ENCODE results near the gene KCNJ9.

Gene KCNJ9

GRCh38 chr1:160127865-160128523, 46.7 kb downstream of the KCNJ9 start:
- DNase-seq, result peak; percentile 49

DNA sequence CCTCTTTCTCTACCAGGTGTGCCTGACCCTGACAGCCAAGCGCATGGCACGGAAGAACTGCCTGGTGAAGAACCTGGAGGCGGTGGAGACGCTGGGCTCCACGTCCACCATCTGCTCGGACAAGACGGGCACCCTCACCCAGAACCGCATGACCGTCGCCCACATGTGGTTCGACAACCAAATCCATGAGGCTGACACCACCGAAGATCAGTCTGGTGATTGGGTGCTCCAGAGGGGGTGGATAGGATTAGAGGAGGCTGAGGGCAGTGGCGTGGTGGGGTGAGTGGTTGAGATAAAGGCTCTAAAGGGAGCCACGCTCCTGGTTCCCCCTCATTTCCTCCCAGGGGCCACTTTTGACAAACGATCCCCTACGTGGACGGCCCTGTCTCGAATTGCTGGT, 47.3 kb downstream of the KCNJ9 start:
- no peak for DNase-seq

- DNase-seq, result no peak
Measured at GRCh38 chr1:160129046-160129445, 47.7 kb downstream of the KCNJ9 start.

DNA sequence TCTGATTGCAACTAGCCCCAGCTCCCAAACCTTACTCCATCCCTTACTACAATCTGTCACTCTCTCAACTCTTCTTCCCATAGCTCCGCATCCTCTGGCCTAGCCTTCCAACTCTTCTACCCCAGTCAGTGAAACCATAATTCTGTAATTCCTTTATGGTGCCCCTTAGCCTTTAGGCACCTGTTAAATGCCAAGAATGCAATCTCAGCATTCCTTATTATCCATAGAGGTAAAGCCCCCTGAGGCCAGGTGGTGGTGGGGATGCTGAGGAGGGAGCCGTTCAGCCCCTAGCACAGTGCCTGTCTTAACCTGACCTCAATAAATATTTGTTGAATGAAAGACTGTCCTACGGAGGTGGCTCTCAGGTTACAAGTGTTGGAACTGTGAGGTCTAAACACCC, 48.2 kb downstream of the KCNJ9 start:
- no peak for DNase-seq

DNA sequence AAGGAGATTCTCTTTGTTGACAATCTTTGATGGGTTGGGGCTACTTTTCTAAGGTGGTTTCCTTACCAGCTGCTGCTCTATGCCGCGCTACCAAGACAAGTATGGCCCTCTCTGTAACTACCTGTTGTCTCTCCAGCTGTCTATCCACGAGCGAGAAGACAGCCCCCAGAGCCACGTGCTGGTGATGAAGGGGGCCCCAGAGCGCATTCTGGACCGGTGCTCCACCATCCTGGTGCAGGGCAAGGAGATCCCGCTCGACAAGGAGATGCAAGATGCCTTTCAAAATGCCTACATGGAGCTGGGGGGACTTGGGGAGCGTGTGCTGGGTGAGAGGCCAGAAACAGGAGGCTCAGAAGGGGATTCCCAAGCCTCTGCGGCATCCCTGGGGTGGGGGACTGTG, 48.6 kb downstream of the KCNJ9 start:
- no peak for DNase-seq

DNA sequence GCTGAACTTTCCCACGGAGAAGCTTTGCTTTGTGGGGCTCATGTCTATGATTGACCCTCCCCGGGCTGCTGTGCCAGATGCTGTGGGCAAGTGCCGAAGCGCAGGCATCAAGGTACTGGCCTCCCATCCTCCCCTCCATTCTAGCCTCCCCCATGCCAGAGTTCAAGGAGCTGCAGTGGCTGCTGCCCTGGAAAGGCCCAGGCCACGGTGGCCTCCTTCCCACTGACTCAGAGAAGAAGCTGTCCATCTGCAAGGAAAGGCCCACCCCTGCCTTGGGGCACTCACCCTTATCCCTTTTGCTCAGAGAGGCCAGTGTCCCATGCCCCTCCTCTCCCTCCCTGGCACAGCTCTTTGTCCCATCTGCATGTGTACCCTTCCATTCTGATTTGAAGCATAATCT, 49.1 kb downstream of the KCNJ9 start:
- DNase-seq, result no peak

DNA sequence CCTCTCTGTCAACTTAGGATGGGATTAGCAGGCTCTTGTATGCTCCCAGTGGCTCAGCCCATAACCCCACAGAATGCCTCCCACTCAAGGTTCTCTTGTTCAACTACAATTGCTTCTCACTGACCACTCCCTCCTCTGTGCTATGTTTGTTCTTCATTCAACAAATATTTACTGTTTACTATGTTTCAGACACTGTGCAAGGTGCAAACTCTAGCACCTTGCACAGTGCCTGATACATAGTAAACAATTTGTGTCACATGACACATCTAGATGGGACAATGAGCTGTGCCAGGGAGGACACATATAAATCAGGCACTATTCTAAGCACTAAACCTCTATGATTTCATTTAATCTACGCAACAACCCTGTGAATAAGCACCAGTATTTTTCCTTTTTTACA, 49.6 kb downstream of the KCNJ9 start:
- no peak for DNase-seq

DNA sequence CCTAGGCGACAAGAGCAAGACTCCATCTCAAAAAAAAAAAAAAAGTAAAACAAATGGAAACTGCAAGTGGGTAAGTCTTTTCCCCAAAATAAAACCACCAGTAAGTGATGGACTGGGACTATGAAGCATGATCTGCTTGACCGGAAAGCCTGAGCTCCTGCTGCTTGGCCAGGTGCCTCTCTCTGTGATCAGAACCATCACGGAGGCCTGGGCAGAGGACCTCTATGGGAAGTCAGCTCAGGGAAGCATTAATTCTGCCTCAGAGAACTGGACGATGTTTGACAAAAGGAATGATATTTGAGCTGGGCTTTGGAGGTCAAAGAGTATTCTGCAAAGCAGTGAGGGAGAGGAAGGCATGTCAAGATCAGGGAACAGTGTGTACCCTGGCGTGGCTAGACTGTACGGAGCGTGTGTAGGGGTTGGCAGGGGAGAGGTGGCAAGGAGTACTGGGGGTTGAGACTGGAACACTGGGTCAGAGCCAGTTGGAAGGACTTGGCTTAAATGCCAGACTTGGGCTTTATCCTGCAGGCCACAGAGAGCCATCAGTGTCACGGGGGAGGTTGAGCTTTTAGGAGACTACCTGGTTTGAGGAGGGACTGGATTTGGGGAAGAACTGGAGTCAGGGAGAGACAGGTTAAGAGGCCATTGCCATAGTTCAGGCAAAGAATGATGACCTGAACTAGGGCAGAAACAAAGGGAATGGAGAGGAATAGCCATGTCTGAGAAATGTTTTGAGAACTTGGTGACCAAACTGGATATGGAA, 50.6 kb downstream of the KCNJ9 start:
- DNase-seq, result no peak

DNA sequence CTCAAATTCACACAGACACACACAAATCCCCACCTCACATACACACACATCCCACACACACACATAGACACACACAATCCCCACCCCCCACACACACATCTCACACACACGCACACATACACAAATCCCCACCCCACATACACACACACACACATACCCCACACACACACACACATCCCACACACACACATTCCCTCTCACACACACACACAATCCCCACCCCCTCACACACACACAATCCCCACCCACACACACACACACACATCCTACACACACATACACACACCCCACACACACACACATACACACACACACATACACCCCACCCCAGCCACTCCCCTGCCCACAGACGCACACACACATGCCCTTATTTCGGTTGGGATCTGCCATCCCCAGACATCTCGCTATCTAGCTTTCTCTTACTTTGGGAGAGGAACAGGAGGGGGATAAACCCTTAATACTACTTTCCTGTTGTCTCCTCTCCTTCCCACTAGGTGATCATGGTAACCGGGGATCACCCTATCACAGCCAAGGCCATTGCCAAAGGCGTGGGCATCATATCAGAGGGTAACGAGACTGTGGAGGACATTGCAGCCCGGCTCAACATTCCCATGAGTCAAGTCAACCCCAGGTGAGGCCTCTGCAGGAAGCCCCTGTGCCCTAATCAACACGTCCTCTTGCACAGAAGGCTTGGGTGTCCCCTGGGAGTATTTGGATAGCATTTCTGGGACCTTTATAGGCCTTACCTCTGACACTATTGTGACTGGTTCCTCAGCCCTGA, 52.8 kb downstream of the KCNJ9 start:
- DNase-seq, result no peak

- DNase-seq, result no peak
Measured at GRCh38 chr1:160134791-160135572, 53.6 kb downstream of the KCNJ9 start.

DNA sequence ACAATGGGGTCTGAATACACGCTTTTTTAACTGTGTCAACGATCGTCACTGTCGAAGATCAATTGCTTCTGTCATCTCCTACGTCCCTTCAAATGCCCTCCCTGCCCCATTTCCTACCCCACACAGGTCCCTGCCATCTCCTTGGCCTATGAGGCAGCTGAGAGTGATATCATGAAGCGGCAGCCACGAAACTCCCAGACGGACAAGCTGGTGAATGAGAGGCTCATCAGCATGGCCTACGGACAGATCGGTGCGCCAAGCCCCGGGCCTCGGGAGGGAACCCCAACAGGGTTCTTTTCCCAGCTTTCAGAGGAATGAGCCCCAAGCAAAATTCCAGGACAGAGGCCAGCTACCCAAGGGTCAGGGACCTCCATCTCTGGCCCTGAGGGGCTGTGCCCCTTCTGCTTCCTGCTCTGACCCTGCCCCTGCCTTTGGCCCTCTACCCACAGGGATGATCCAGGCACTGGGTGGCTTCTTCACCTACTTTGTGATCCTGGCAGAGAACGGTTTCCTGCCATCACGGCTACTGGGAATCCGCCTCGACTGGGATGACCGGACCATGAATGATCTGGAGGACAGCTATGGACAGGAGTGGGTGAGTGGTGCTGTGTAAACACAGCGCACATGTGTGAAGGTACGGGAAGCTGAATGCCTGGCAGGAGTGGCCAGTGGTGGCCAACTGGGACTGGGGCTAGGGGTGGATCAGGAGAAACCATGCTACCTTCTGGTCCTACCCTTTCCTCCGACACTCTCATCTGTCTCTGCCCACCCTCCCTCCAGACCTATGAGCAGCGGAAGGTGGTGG, 55.0 kb downstream of the KCNJ9 start:
- DNase-seq, result no peak

- no peak for DNase-seq
Measured at GRCh38 chr1:160136926-160137200, 55.5 kb downstream of the KCNJ9 start.

DNA sequence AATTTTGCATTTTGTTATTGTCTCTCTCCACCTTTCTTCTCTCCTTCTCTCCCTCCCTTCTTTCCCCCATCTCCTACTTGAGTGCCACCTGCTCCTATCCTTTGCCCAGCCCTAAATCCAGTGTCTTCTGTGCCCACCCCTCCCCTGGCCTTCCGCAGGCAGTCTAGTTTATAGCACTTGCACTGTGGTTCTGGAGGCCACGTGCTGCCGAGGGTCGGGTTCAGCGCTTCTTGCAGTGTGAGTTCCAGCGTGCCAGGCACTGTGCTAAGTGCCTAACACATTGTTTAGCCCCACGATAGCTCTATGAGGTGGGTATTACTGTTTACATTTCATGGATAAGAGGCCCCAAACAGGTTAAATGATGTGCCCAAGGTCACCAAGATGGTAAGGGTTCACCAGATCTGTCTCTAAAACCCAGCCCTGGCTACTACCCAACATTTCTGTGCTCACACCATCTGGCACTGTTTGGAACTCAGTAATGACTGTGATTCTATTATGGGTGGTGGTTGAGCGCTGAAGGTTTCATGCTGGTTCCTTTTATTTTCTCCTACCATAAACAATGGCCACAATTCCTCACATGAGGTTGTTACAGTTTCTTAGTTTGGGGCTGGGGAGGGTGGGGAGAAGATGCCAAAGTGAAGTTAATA, 56.0 kb downstream of the KCNJ9 start:
- no peak for DNase-seq

DNA sequence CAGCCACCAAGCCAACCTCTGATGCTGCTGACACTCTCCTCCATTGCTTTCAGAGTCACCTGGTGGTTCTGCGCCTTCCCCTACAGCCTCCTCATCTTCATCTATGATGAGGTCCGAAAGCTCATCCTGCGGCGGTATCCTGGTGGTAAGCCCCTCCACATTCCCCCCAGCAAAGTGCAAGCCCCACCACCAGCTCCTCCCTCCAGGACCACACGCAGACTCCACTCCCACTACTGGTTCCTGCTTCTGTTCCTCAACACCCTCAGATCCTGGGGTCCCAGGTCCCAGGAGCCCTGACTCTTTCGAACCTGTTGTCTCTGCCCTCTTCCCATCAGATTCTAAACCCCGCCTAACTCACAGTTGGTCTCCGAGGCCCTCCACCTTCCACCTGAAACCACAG, 58.5 kb downstream of the KCNJ9 start:
- DNase-seq, result no peak

Data from fibroblast of skin of right biceps (primary cell).